A549 (cell line): Measurements from ENCODE around the gene KRTAP6-1. TPM values are rescaled to one million over a fixed set of nuclear protein-coding genes. Genes with fewer than 3 reads are reported as not detected.

Source experiments
- ATAC-seq, 2 experiments: fragments of 200-7000 bp in 1 of 2; fragments of >200 bp in 1 of 2; cut with Nextera tagmentation in 1 of 2; cut with Tn5 transposase in 1 of 2; 3 replicates each; pipeline versions ENCODE4 v1.8.0 to v1.9.1; 2018 to 2020; ENCODE audit warnings: mild to moderate bottlenecking in 1 of 2, moderate library complexity in 1 of 2
- CTCF ChIA-PET: fragments of 300-600 bp; sonication (Branson Sonifier 250); formaldehyde crosslinking; extraction: SDS; loops from one replicate; lab custom pipeline; 2021; ENCODE audit warnings: antibody characterized with exemption, inconsistent platforms; lab: Yijun Ruan, JAX
- POLR2A ChIA-PET: fragments of 350-600 bp; formaldehyde crosslinking; extraction: SDS; loops from one replicate; lab custom pipeline; 2021; ENCODE audit warnings: antibody characterized with exemption, inconsistent platforms; lab: Yijun Ruan, JAX
- DNase-seq, 2 experiments: peaks; one replicate each; pipeline versions ENCODE4 v3.0.0 to v3.0.0-alpha.2; 2011 to 2016; ENCODE audit warnings: low read depth in 1 of 2, low spot score in 1 of 2
- FAIRE-seq: peaks from 2 replicates; lab custom pipeline; 2011; peaks lifted over from hg19 to GRCh38; lab: Jason Lieb, UNC
- H3K27ac ChIP-seq, 2 experiments: fragments of >200 bp; sonication (Bioruptor Twin); formaldehyde crosslinking; 3 replicates each; pipeline ENCODE4 v1.5.1; 2016 to 2017
- H3K4me1 ChIP-seq: fragments of >200 bp; sonication (Bioruptor Twin); formaldehyde crosslinking; 3 replicates; pipeline ENCODE4 v1.6.1; 2016
- H3K4me2 ChIP-seq: fragments of >200 bp; sonication (Bioruptor Twin); formaldehyde crosslinking; 3 replicates; pipeline ENCODE4 v1.6.1; 2016
- H3K4me3 ChIP-seq: fragments of >200 bp; sonication (Bioruptor Twin); formaldehyde crosslinking; 3 replicates; pipeline ENCODE4 v1.5.1; 2016
- H3K9me3 ChIP-seq: fragments of >200 bp; sonication (Bioruptor Twin); formaldehyde crosslinking; 3 replicates; pipeline ENCODE4 v1.6.1; 2016
- BHLHE40 ChIP-seq: IDR thresholded peaks from 2 replicates; pipeline ENCODE4 v1.6.1; 2012; ENCODE audit warnings: low read depth, low read length, inconsistent platforms
- CHD2 ChIP-seq: fragments of 150-350 bp; IDR thresholded peaks from 2 replicates; pipeline ENCODE4 v1.6.1; 2014; ENCODE audit warnings: low read length; ENCODE audit not compliant: partially characterized antibody
- EHMT2 ChIP-seq: fragments of 200-600 bp; sonication (generic); IDR thresholded peaks from 2 replicates; pipeline ENCODE4 v1.6.1; 2016; ENCODE audit warnings: antibody characterized with exemption, low read depth, mild to moderate bottlenecking, moderate library complexity
- ESRRA ChIP-seq: fragments of 150-350 bp; IDR thresholded peaks from 2 replicates; pipeline ENCODE4 v1.6.1; 2014; ENCODE audit warnings: mild to moderate bottlenecking, low read length, borderline replicate concordance
- HEYL ChIP-seq: fragments of 250-450 bp; sonication (Bioruptor Pico); IDR thresholded peaks from 2 replicates; pipeline ENCODE4 v1.8.0; 2021; ENCODE audit warnings: mild to moderate bottlenecking, moderate library complexity
- HOXA7 ChIP-seq: fragments of 250-450 bp; sonication (Bioruptor Pico); IDR thresholded peaks from 2 replicates; pipeline ENCODE4 v1.5.0; 2020; ENCODE audit warnings: mild to moderate bottlenecking, moderate library complexity
- HOXB13 ChIP-seq: fragments of 250-450 bp; sonication (Bioruptor Pico); IDR thresholded peaks from 2 replicates; pipeline ENCODE4 v1.5.0; 2020; ENCODE audit warnings: low read depth, mild to moderate bottlenecking, moderate library complexity
- HOXB5 ChIP-seq: fragments of 250-450 bp; sonication (Bioruptor Pico); IDR thresholded peaks from 2 replicates; pipeline ENCODE4 v1.5.0; 2020; ENCODE audit warnings: mild to moderate bottlenecking, moderate library complexity
- KDM1A ChIP-seq: fragments of 200-600 bp; sonication (generic); IDR thresholded peaks from 2 replicates; pipeline ENCODE4 v1.6.1; 2016; ENCODE audit warnings: low read depth, mild to moderate bottlenecking
- MAZ ChIP-seq: fragments of 150-350 bp; IDR thresholded peaks from 2 replicates; pipeline ENCODE4 v1.6.1; 2014; ENCODE audit warnings: antibody characterized with exemption, low read depth, low read length, borderline replicate concordance
- POLR2AphosphoS2 ChIP-seq: conservative IDR thresholded peaks from 2 replicates; pipeline ENCODE4 v1.6.1; 2012; ENCODE audit warnings: low read length, improper control_type of control experiment, inconsistent platforms
- RARB ChIP-seq: fragments of 250-450 bp; sonication (Bioruptor Pico); IDR thresholded peaks from 2 replicates; pipeline ENCODE4 v1.8.0; 2021; ENCODE audit warnings: mild to moderate bottlenecking, moderate library complexity
- REST ChIP-seq: fragments of 200-600 bp; sonication (generic); IDR thresholded peaks from 2 replicates; pipeline ENCODE4 v1.6.1; 2016; ENCODE audit warnings: antibody characterized with exemption, mild to moderate bottlenecking, moderate library complexity
- SMC3 ChIP-seq: fragments of >200 bp; sonication (Bioruptor Twin); formaldehyde crosslinking; IDR thresholded peaks from 3 replicates; pipeline ENCODE4 v1.6.1; 2018; ENCODE audit warnings: inconsistent platforms
- TP53 ChIP-seq: fragments of 250-450 bp; sonication (Bioruptor Pico); IDR thresholded peaks from 2 replicates; pipeline ENCODE4 v1.5.0; 2021; ENCODE audit warnings: mild to moderate bottlenecking, moderate library complexity
- ZFP36 ChIP-seq: fragments of 450-650 bp; IDR thresholded peaks from 2 replicates; pipeline ENCODE4 v1.6.1; 2014; ENCODE audit warnings: borderline replicate concordance; ENCODE audit not compliant: partially characterized antibody
- ZNF302 ChIP-seq: fragments of 250-450 bp; sonication (Bioruptor Pico); IDR thresholded peaks from 2 replicates; pipeline ENCODE4 v1.9.0; 2021; ENCODE audit warnings: inconsistent platforms, mild to moderate bottlenecking, moderate library complexity
- WGBS: methylation state at CpG from one replicate; pipeline ENCODE4 v1.1.6; 2017; ENCODE audit errors: missing lambda C conversion rate; 5-methylcytosine and 5-hydroxymethylcytosine counted together
- polyA plus RNA-seq, 4 experiments: library from polyadenylated mRNA; depleted of rRNA in 3 of 4; stranded (reverse); fragments of >200 nt; fragmentation: RNase III in 1 of 4; extraction: RNeasy Plus Mini Kit Qiagen cat#74134 plus additional on column Dnase treatment in 1 of 4; gene quantifications; 2 replicates in 3 of 4; 3 replicates in 1 of 4; pipeline ENCODE4 v1.2.3, GENCODE V29; 2011 to 2017
- TF ChIP-seq, protein P1 (sequence below): fragments of 250-450 bp; sonication (Bioruptor Pico); IDR thresholded peaks from 2 replicates; pipeline ENCODE4 v1.5.0; 2020; ENCODE audit warnings: low read depth, mild to moderate bottlenecking, moderate library complexity
- TF ChIP-seq, protein P2 (sequence below): IDR thresholded peaks from 2 replicates; pipeline ENCODE4 v1.6.1; 2012
- TF ChIP-seq, protein P3 (sequence below): fragments of 450-650 bp; IDR thresholded peaks from 2 replicates; pipeline ENCODE4 v1.6.1; 2014; ENCODE audit warnings: antibody characterized with exemption
- TF ChIP-seq, protein P4 (sequence below): fragments of >200 bp; sonication (Bioruptor Twin); formaldehyde crosslinking; IDR thresholded peaks from 3 replicates; pipeline ENCODE4 v1.6.1; 2016

Gene KRTAP6-1
- polyA plus RNA-seq, 2 of the 4 experiments (the other 2 are of a cell fraction): not detected

GRCh38 chr21:30612132-30612531 lies 1.6 kb downstream of the KRTAP6-1 start:
- H3K27ac ChIP-seq: no peak overlapping the region
- no peak overlapping the region for H3K4me2 ChIP-seq
- TF ChIP-seq, protein P1, sequence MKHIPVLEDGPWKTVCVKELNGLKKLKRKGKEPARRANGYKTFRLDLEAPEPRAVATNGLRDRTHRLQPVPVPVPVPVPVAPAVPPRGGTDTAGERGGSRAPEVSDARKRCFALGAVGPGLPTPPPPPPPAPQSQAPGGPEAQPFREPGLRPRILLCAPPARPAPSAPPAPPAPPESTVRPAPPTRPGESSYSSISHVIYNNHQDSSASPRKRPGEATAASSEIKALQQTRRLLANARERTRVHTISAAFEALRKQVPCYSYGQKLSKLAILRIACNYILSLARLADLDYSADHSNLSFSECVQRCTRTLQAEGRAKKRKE (CRISPR knock-in tag): no peak
- TF ChIP-seq CHD2 (no peak), ESRRA (no peak)
- H3K9me3 ChIP-seq: no peaks in the 10 kb centered on the region
- ATAC-seq: no peak
- DNase-seq: no peak
- 5% methylated on average over 2 of the region's 2 CpGs for WGBS
- CTCF ChIA-PET: no interaction called here
- POLR2A ChIA-PET: no interaction called here
- no peak for FAIRE-seq
- no peaks in the 10 kb centered on the region for H3K4me1 ChIP-seq
- H3K4me3 ChIP-seq: no peak overlapping the region

GRCh38 chr21:30605968-30606367 lies 7.8 kb downstream of the KRTAP6-1 start:
- ChIA-PET CTCF (no interaction called here), POLR2A (no interaction called here)
- Histone ChIP-seq H3K4me1 (no peaks in the 10 kb centered on the region), H3K9me3 (no peaks in the 10 kb centered on the region), H3K4me2 (no peak overlapping the region), H3K27ac (no peak overlapping the region), H3K4me3 (no peak overlapping the region)
- WGBS: no CpG with 5 or more reads among the region's 2 CpGs
- TF ChIP-seq KDM1A (no peak), EHMT2 (no peak), BHLHE40 (no peak), SMC3 (no peak), ZFP36 (no peak), REST (no peak), HEYL (CRISPR knock-in tag) (no peak), TP53 (CRISPR knock-in tag) (no peak), MAZ (no peak)
- TF ChIP-seq, protein P2, sequence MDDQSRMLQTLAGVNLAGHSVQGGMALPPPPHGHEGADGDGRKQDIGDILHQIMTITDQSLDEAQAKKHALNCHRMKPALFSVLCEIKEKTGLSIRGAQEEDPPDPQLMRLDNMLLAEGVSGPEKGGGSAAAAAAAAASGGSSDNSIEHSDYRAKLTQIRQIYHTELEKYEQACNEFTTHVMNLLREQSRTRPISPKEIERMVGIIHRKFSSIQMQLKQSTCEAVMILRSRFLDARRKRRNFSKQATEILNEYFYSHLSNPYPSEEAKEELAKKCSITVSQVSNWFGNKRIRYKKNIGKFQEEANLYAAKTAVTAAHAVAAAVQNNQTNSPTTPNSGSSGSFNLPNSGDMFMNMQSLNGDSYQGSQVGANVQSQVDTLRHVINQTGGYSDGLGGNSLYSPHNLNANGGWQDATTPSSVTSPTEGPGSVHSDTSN: no peak
- TF ChIP-seq, protein P3, sequence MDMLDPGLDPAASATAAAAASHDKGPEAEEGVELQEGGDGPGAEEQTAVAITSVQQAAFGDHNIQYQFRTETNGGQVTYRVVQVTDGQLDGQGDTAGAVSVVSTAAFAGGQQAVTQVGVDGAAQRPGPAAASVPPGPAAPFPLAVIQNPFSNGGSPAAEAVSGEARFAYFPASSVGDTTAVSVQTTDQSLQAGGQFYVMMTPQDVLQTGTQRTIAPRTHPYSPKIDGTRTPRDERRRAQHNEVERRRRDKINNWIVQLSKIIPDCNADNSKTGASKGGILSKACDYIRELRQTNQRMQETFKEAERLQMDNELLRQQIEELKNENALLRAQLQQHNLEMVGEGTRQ: no peak
- ATAC-seq (no peak), FAIRE-seq (no peak), DNase-seq (no peak)

DNA sequence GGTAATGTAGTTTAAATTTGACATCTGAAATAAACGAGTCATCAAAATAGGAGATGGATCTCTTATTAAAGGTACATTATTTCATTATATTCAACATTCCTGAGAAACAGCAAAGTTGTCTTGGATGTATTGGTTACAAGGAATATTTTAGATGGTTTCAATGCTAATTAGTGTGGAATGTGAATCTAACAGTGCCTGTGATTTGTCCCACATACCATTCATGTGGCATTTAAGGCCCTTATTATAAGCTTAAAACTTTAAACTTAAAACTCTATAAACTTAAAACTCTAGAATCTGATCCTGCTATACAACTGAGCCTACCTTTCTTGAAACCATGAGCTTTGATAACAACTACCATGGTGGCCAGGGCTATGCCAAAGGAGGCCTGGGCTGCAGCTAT lies 12.9 kb downstream of the KRTAP6-1 start, which contains the start of gene KRTAP22-1:
KRTAP22-1 (plus strand) TSS at position 301 of the 400 bp plus-strand sequence.
- ChIA-PET CTCF (no interaction called here), POLR2A (no interaction called here)
- DNase-seq (no peak), FAIRE-seq (no peak), ATAC-seq (no peak)
- Histone ChIP-seq H3K4me2 (no peak within 1 kb of the TSS), H3K4me3 (no peak within 1 kb of the TSS), H3K4me1 (no peaks in the 10 kb centered on the region), H3K27ac (no peak within 1 kb of the TSS), H3K9me3 (no peaks in the 10 kb centered on the region)
- WGBS: 0% methylated on average over 1 of the region's 1 CpG
- TF ChIP-seq BHLHE40: no peak
- no peak for TF ChIP-seq CHD2
- TF ChIP-seq ZNF302 (CRISPR knock-in tag): no peak
- TF ChIP-seq REST: no peak
- TF ChIP-seq RARB: no peak
- TF ChIP-seq POLR2AphosphoS2: no peak
- TF ChIP-seq, protein P4, sequence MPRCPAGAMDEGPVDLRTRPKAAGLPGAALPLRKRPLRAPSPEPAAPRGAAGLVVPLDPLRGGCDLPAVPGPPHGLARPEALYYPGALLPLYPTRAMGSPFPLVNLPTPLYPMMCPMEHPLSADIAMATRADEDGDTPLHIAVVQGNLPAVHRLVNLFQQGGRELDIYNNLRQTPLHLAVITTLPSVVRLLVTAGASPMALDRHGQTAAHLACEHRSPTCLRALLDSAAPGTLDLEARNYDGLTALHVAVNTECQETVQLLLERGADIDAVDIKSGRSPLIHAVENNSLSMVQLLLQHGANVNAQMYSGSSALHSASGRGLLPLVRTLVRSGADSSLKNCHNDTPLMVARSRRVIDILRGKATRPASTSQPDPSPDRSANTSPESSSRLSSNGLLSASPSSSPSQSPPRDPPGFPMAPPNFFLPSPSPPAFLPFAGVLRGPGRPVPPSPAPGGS: no peak
- TF ChIP-seq HOXB5: no peak
- TF ChIP-seq EHMT2: no peak
- TF ChIP-seq HOXA7 (CRISPR knock-in tag): no peak
- no peak for TF ChIP-seq HOXB13 (CRISPR knock-in tag)
